Upper lobe of right lung (tissue), 1 donor: ENCODE measurements around the gene TMEM255B. TPM values are rescaled to one million over a fixed set of nuclear protein-coding genes. Genes with fewer than 3 reads are reported as not detected.

ENCODE experiments used
- ATAC-seq: fragments of 200-7000 bp; cut with Tn5 transposase; one replicate; pipeline ENCODE4 v1.9.1; 2020; ENCODE audit warnings: mild to moderate bottlenecking, moderate library complexity
- DNase-seq: peaks from one replicate; pipeline ENCODE4 v3.0.0-alpha.2; 2020
- H3K27ac ChIP-seq: fragments of 200-600 bp; one replicate; pipeline ENCODE4 v1.8.0; 2022
- H3K27me3 ChIP-seq: fragments of 200-600 bp; one replicate; pipeline ENCODE4 v1.8.0; 2022; ENCODE audit warnings: mild to moderate bottlenecking
- H3K36me3 ChIP-seq: fragments of 200-600 bp; one replicate; pipeline ENCODE4 v1.8.0; 2022
- H3K4me1 ChIP-seq: fragments of 200-600 bp; one replicate; pipeline ENCODE4 v1.8.0; 2022
- H3K4me3 ChIP-seq: fragments of 200-600 bp; one replicate; pipeline ENCODE4 v1.8.0; 2022; ENCODE audit warnings: mild to moderate bottlenecking
- H3K9me3 ChIP-seq: fragments of 200-600 bp; one replicate; pipeline ENCODE4 v1.8.0; 2022
- intact Hi-C: fragments of 100-400 bp; cut with DNase I; formaldehyde crosslinking; loops from one replicate; pipeline ENCODE4 v1.11.0; 2022
- total RNA-seq: library from RNA; stranded (reverse); fragmentation: NEBNext Ultra II Directional; extraction: Animal tissue kit (Norgen Biotek cat#: 25700); gene quantifications from one replicate; pipeline ENCODE4 v1.2.1, GENCODE V29; 2021
- TF ChIP-seq, protein P1 (sequence below): fragments of 200-600 bp; IDR thresholded peaks from one replicate; pipeline ENCODE4 v1.8.0; 2022; ENCODE audit warnings: antibody characterized with exemption
- donor health status: DM: no; HTN: yes; CAD: no; lungs with severe emphysema.

Gene TMEM255B
- total RNA-seq, 1 donor from 2014 or later = 43.6 TPM

DNA sequence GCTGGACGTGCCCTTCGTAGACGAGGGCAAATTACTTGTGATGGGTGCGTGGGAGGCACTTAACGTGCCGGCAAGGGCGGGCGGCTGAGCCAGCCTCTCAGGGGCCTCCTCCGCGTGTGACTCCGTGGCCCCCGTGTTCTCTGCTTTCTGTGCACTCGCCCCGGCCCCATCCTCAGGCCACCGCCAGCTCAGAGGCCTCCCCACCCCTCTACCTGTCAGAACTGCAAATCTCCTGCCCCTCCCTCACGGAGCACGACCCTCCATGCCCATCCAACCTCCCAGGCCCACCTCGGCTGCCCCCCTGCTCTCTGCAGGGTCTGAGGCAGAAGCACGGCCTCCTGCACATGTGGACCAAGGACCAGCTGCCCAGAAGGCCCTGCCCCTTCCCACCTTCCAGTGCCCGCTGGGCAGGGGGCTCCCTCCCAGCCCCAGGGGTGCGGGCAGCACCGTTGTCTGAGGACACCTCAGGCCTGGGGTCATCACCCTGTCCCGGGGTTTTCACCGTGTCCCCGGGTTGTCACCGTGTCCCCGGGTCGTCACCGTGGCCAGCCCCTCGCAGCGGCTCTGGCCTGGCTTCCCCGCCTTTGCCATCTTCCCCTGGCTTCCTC, 44.5 kb downstream of the TMEM255B start:
- no peak for ATAC-seq

DNA sequence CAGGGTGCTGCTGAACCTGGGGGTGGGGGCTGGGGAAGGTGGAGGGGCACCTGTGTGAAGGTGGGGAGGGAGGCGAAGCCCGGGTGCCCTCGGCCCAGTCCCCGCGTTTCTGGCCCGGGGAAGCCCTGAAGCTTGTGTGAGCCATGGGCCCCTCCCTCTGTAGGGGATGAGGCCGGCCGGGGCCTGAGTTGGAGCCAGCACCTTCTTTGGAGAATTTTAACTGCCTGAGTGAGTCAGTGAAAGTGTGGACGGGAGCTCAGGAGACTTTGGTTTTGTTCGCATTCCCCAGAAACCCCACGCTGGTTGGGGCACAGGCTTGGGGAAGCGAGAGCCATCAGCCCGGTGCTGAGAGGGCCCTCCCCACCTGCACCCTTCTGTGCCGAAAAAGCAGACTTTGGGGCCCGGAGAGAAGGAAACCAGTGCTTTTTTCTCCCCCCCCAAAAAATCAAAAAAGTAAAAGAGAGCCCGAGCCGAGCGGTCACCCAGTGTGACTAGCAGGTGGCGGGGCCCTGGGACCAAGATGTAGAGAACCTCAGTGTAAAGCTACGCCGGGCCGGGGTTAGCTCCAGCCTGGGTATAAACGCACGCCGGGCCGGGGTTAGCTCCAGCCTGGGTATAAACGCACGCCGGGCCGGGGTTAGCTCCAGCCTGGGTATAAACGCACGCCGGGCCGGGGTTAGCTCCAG, 45.1 kb downstream of the TMEM255B start:
- Histone ChIP-seq H3K27ac (no peak overlapping the region), H3K4me3 (no peak overlapping the region), H3K4me1 (peaks cover 10% of the 10 kb centered on the region), H3K36me3 (no peaks in the 10 kb centered on the region), H3K27me3 (no peaks in the 10 kb centered on the region), H3K9me3 (no peaks in the 10 kb centered on the region)
- ATAC-seq (no peak), DNase-seq (peak; percentile 58)
- intact Hi-C loops = no loop called here
- TF ChIP-seq, protein P1, sequence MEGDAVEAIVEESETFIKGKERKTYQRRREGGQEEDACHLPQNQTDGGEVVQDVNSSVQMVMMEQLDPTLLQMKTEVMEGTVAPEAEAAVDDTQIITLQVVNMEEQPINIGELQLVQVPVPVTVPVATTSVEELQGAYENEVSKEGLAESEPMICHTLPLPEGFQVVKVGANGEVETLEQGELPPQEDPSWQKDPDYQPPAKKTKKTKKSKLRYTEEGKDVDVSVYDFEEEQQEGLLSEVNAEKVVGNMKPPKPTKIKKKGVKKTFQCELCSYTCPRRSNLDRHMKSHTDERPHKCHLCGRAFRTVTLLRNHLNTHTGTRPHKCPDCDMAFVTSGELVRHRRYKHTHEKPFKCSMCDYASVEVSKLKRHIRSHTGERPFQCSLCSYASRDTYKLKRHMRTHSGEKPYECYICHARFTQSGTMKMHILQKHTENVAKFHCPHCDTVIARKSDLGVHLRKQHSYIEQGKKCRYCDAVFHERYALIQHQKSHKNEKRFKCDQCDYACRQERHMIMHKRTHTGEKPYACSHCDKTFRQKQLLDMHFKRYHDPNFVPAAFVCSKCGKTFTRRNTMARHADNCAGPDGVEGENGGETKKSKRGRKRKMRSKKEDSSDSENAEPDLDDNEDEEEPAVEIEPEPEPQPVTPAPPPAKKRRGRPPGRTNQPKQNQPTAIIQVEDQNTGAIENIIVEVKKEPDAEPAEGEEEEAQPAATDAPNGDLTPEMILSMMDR = no peak

More for the DNA sequence above, 44.5 kb downstream of the TMEM255B start:
- TF ChIP-seq, protein P1 = no peak
- H3K4me3 ChIP-seq = no peak overlapping the region
- H3K9me3 ChIP-seq = no peaks in the 10 kb centered on the region
- DNase-seq = peak; percentile 55
- peaks cover 10% of the 10 kb centered on the region for H3K4me1 ChIP-seq
- no peaks in the 10 kb centered on the region for H3K27me3 ChIP-seq
- intact Hi-C loops = no loop called here
- no peaks in the 10 kb centered on the region for H3K36me3 ChIP-seq
- no peak overlapping the region for H3K27ac ChIP-seq

DNA sequence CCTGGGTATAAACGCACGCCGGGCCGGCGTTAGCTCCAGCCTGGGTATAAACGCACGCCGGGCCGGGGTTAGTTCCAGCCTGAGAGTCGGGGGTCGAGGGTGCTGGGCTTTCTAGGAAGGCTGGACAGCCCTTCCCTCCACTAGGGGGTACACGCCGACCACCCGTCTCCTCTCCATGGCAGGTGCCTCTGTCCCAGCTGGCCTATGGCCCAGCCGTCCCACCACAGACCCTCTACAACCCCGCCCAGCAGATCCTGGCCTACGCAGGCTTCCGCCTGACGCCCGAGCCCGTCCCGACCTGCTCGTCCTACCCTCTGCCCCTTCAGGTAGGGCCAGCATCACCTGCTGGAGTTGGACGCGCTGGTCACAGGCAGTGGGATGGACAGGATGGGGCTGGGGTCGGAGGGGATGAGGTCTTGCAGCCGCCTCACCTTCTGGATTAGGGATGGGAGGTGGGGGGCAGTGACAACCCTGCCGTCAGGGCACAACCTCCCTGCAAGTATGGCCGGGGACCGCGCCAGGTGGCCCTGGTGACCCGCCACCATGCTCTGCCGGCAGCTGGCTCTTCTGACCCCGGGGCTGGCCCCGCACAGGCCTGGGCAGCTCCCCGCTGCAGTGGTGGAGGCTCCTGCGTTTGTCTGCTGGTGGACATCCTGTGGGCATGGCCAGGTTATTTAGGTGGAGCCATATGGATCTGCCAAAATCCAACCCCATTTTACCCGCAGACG, 45.8 kb downstream of the TMEM255B start:
- peak; percentile 59 for DNase-seq
- Histone ChIP-seq H3K27ac (no peak overlapping the region), H3K36me3 (no peaks in the 10 kb centered on the region), H3K4me3 (no peak overlapping the region), H3K4me1 (peaks cover 10% of the 10 kb centered on the region), H3K27me3 (no peaks in the 10 kb centered on the region), H3K9me3 (no peaks in the 10 kb centered on the region)
- intact Hi-C loops = no loop called here
- no peak for ATAC-seq
- TF ChIP-seq, protein P1 = no peak

DNA sequence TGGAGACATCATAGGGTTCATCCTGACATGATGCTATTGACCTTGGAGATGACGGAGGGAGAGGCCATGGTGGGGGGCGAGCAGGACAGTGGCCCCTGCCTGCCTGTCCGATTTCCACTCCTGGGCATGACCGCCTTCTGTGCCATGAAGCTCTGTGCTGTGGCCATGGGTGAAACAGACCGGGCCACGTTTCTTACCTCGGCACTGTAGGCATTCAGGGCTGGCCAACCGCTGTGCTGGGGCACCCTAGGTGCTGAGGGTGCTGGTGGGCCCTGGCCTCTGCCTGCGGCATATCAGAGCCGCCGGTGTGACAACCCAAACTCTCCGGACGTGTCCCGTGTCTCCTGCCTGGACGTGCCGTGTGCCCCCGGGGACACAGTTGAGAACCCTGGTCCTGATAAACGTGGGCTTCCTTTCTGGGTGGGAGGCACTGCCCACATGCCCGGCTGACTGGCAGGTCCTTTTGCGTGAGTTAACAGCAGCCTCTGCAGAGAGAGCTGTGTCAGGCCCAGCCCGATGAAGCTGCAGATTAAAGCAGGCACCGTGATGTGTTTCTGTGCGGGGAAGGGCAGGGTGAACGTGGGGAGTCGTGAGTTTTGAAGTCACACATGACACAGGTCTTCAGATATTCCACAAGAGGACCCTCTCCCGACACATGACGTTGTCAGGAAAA, 46.5 kb downstream of the TMEM255B start:
- DNase-seq = no peak
- no peak for ATAC-seq
- Histone ChIP-seq H3K4me3 (no peak overlapping the region), H3K9me3 (no peaks in the 10 kb centered on the region), H3K36me3 (no peaks in the 10 kb centered on the region), H3K27me3 (no peaks in the 10 kb centered on the region), H3K4me1 (peaks cover 10% of the 10 kb centered on the region), H3K27ac (no peak overlapping the region)
- intact Hi-C loops = no loop called here
- TF ChIP-seq, protein P1 = no peak

DNA sequence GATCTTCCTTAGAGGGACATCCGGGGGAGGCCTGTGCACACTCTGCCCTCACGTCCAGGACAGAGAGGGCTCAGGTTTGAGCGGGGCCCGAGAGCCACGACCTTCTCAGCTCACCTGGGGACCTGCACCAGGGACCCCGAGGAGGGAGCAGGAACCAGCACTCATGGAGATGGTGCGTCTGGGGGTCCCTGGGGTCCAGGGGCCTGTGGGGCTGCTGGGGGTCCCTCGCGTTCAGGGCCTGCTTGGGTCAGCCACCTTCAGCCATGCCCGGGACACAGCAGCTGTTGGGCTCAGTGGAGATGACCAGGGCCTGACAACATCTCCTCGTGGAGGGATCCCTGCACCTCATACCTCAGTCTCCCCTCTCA, 47.1 kb downstream of the TMEM255B start:
- H3K27ac ChIP-seq = no peak overlapping the region
- peaks cover 10% of the 10 kb centered on the region for H3K4me1 ChIP-seq
- no peaks in the 10 kb centered on the region for H3K27me3 ChIP-seq
- ATAC-seq (no peak), DNase-seq (no peak)
- intact Hi-C loops = no loop called here
- H3K4me3 ChIP-seq = no peak overlapping the region
- no peaks in the 10 kb centered on the region for H3K36me3 ChIP-seq
- TF ChIP-seq, protein P1 = no peak
- H3K9me3 ChIP-seq = no peaks in the 10 kb centered on the region
